Right lung (tissue), 10 donors: ENCODE results near the gene ARIH2. TPM values are rescaled to one million over a fixed set of nuclear protein-coding genes. Genes with fewer than 3 reads are reported as not detected.
A peak's percentile ranks its signal among the peaks of the same experiment; 100 is the strongest.
"Not testable (repeated sequence)": the region's sequence is repeated elsewhere in the genome, so short reads cannot be mapped to it uniquely, and the experiment has no call there.

ENCODE experiments used
- DNase-seq, 2 donors: peaks; one replicate each; pipeline ENCODE4 v3.0.0-alpha.2; 2013
- long read RNA-seq, 8 donors: transcript quantifications; one replicate each; lab custom pipeline, GENCODE V29; 2026
- polyA plus RNA-seq, 5 donors: library from polyadenylated mRNA; unstranded; fragments of 120-200 nt; gene quantifications; one replicate each; pipeline versions ENCODE4 v1.2.1 to v1.2.3, GENCODE V29; 2013; ENCODE audit warnings: inconsistent platforms in 1 of 5, low replicate concordance in 1 of 5; ENCODE audit not compliant: insufficient read length in 5 of 5, insufficient read depth in 1 of 5

ARIH2 gene
- polyA plus RNA-seq: 10 to 100 TPM; 72.0 to 94.8 (median 77.5) TPM
- long read RNA-seq, donor 1, transcript ARIH2-228 (3 exons, 731 nt): major isoform, 5 of 32 reads
- long read RNA-seq, donor 1, partial matches to known transcripts: 22 of 32 reads
- long read RNA-seq, donor 1, other reads (novel, unspliced or antisense): 0 of 32 reads
- long read RNA-seq, donor 2, full-length matches to known transcripts: 2 of 2 reads
- long read RNA-seq, donor 2, partial matches to known transcripts: 0 of 2 reads
- long read RNA-seq, donor 2, other reads (novel, unspliced or antisense): 0 of 2 reads
- long read RNA-seq, donor 3, full-length matches to known transcripts: 5 of 5 reads
- long read RNA-seq, donor 3, partial matches to known transcripts: 0 of 5 reads
- long read RNA-seq, donor 3, other reads (novel, unspliced or antisense): 0 of 5 reads
- long read RNA-seq, donor 4, transcript ARIH2-228 (3 exons, 731 nt): major isoform, 5 of 18 reads
- long read RNA-seq, donor 4, partial matches to known transcripts: 11 of 18 reads
- long read RNA-seq, donor 4, other reads (novel, unspliced or antisense): 0 of 18 reads
- long read RNA-seq, donor 5, full-length matches to known transcripts: 11 of 11 reads
- long read RNA-seq, donor 5, partial matches to known transcripts: 0 of 11 reads
- long read RNA-seq, donor 5, other reads (novel, unspliced or antisense): 0 of 11 reads
- long read RNA-seq, donor 6, transcript ARIH2-228 (3 exons, 731 nt): major isoform, 5 of 29 reads
- long read RNA-seq, donor 6, partial matches to known transcripts: 20 of 29 reads
- long read RNA-seq, donor 6, other reads (novel, unspliced or antisense): 0 of 29 reads
- long read RNA-seq, donor 7, full-length matches to known transcripts: 14 of 27 reads
- long read RNA-seq, donor 7, partial matches to known transcripts: 13 of 27 reads
- long read RNA-seq, donor 7, other reads (novel, unspliced or antisense): 0 of 27 reads
- long read RNA-seq, donor 8, full-length matches to known transcripts: 2 of 2 reads
- long read RNA-seq, donor 8, partial matches to known transcripts: 0 of 2 reads
- long read RNA-seq, donor 8, other reads (novel, unspliced or antisense): 0 of 2 reads

GRCh38 chr3:48918388-48919214 lies at the start of gene ARIH2:
Gene ARIH2 (plus strand): TSS chr3:48918842. CDS start chr3:48927559, 8,717 bp downstream.
- DNase-seq: peak; percentile 94 to 96

- no peak for DNase-seq
These were observed 41.0 kb upstream of the ARIH2 start for GRCh38 chr3:48877671-48878070.

GRCh38 chr3:48879307-48879993 lies 39.2 kb upstream of the ARIH2 start:
- DNase-seq: no peak

- DNase-seq: no peak
These were observed 38.7 kb upstream of the ARIH2 start for GRCh38 chr3:48879994-48880377.

GRCh38 chr3:48881006-48881405 lies 37.6 kb upstream of the ARIH2 start:
- DNase-seq: no peak

GRCh38 chr3:48881652-48882114 lies 37.0 kb upstream of the ARIH2 start:
- DNase-seq: no peak

- no peak for DNase-seq
These were observed 32.9 kb upstream of the ARIH2 start for GRCh38 chr3:48885753-48886152.

GRCh38 chr3:48891606-48892005 lies 27.0 kb upstream of the ARIH2 start:
- DNase-seq: no peak

GRCh38 chr3:48894516-48894915 lies 24.1 kb upstream of the ARIH2 start:
- no peak for DNase-seq

- no peak for DNase-seq
These were observed 21.7 kb upstream of the ARIH2 start for GRCh38 chr3:48896936-48897335.

- DNase-seq: no peak
These were observed 20.9 kb upstream of the ARIH2 start for GRCh38 chr3:48897460-48898376.

GRCh38 chr3:48898383-48899234 lies 20.0 kb upstream of the ARIH2 start, which contains the start of gene SLC25A20:
Gene SLC25A20 (minus strand): TSS chr3:48898882. CDS start chr3:48898794, 88 bp downstream.
- DNase-seq: peak; percentile 82 to 84

- DNase-seq: no peak
These were observed 19.4 kb upstream of the ARIH2 start for GRCh38 chr3:48899273-48899672.

GRCh38 chr3:48907026-48907425 lies 11.6 kb upstream of the ARIH2 start:
- not testable (repeated sequence) for DNase-seq

GRCh38 chr3:48915296-48915695 lies 3.3 kb upstream of the ARIH2 start:
- no peak for DNase-seq

GRCh38 chr3:48919215-48920138 lies 835 bp downstream of the ARIH2 start:
- peak; percentile 23 to 38 for DNase-seq
